Liver (tissue), 9 donors: ENCODE results near the gene SERTAD2. TPM values are rescaled to one million over a fixed set of nuclear protein-coding genes. Genes with fewer than 3 reads are reported as not detected.

Experiments used
- DNase-seq: peaks from one replicate; pipeline ENCODE4 v3.0.0-alpha.2; 2017; ENCODE audit warnings: low spot score
- H3K27ac ChIP-seq, 2 donors: one replicate each; pipeline ENCODE4 v1.7.0; 2013; ENCODE audit warnings: inconsistent platforms in 2 of 2, low read length in 2 of 2, control low read depth in 1 of 2, low read depth in 1 of 2, mild to moderate bottlenecking in 1 of 2
- H3K27me3 ChIP-seq, 4 donors: one replicate each; pipeline versions ENCODE4 v1.6.1 to v1.7.0; 2013; ENCODE audit warnings: low read length in 3 of 4, inconsistent platforms in 1 of 4, mild to moderate bottlenecking in 1 of 4, moderate library complexity in 1 of 4; ENCODE audit not compliant: control insufficient read depth in 4 of 4, insufficient read depth in 4 of 4
- H3K36me3 ChIP-seq, 4 donors: one replicate each; pipeline versions ENCODE4 v1.6.1 to v1.7.0; 2013; ENCODE audit warnings: low read length in 3 of 4, mild to moderate bottlenecking in 3 of 4, low read depth in 1 of 4, moderate library complexity in 1 of 4; ENCODE audit not compliant: control insufficient read depth in 4 of 4, insufficient read depth in 3 of 4
- H3K4me1 ChIP-seq, 4 donors: one replicate each; pipeline versions ENCODE4 v1.6.1 to v1.7.0; 2013; ENCODE audit warnings: low read length in 3 of 4, mild to moderate bottlenecking in 3 of 4, moderate library complexity in 1 of 4; ENCODE audit not compliant: control insufficient read depth in 4 of 4, insufficient read depth in 4 of 4
- H3K4me3 ChIP-seq, 3 donors: one replicate each; pipeline versions ENCODE4 v1.6.1 to v1.7.0; 2013; ENCODE audit warnings: low read length in 3 of 3, control low read depth in 1 of 3, low read depth in 1 of 3, mild to moderate bottlenecking in 1 of 3
- H3K9ac ChIP-seq, 2 donors: one replicate each; pipeline ENCODE4 v1.7.0; 2013; ENCODE audit warnings: low read length in 2 of 2, mild to moderate bottlenecking in 2 of 2, moderate library complexity in 2 of 2, control low read depth in 1 of 2, low read depth in 1 of 2
- H3K9me3 ChIP-seq, 4 donors: one replicate each; pipeline versions ENCODE4 v1.6.1 to v1.7.0; 2013; ENCODE audit warnings: low read length in 3 of 4; ENCODE audit not compliant: control insufficient read depth in 4 of 4
- ATF3 ChIP-seq: IDR thresholded peaks from 2 replicates; pipeline ENCODE4 v1.6.1; 2016; ENCODE audit warnings: antibody characterized with exemption
- EGR1 ChIP-seq, 2 donors: IDR thresholded peaks; 2 replicates each; pipeline ENCODE4 v1.6.1; 2016 to 2018; ENCODE audit warnings: antibody characterized with exemption in 2 of 2, low read depth in 2 of 2
- FOXA1 ChIP-seq: IDR thresholded peaks from 2 replicates; pipeline ENCODE4 v1.6.1; 2016; ENCODE audit warnings: antibody characterized with exemption
- FOXA2 ChIP-seq: IDR thresholded peaks from 2 replicates; pipeline ENCODE4 v1.6.1; 2016; ENCODE audit warnings: antibody characterized with exemption
- GABPA ChIP-seq, 2 donors: IDR thresholded peaks in 1 of 2; conservative IDR thresholded peaks in 1 of 2; 2 replicates each; pipeline ENCODE4 v1.6.1; 2016; ENCODE audit warnings: antibody characterized with exemption in 2 of 2, mild to moderate bottlenecking in 1 of 2, moderate library complexity in 1 of 2
- HNF4A ChIP-seq, 2 donors: conservative IDR thresholded peaks; 2 replicates each; pipeline ENCODE4 v1.6.1; 2016; ENCODE audit warnings: antibody characterized with exemption in 2 of 2, mild to moderate bottlenecking in 2 of 2
- HNF4G ChIP-seq: IDR thresholded peaks from 2 replicates; pipeline ENCODE4 v1.6.1; 2016; ENCODE audit warnings: antibody characterized with exemption
- JUND ChIP-seq, 2 donors: IDR thresholded peaks; 2 replicates each; pipeline ENCODE4 v1.6.1; 2016; ENCODE audit warnings: antibody characterized with exemption in 2 of 2
- MAX ChIP-seq: IDR thresholded peaks from 2 replicates; pipeline ENCODE4 v1.6.1; 2016; ENCODE audit warnings: antibody characterized with exemption
- NR2F2 ChIP-seq: IDR thresholded peaks from 2 replicates; pipeline ENCODE4 v1.6.1; 2016; ENCODE audit warnings: antibody characterized with exemption
- RAD21 ChIP-seq, 2 donors: IDR thresholded peaks; 2 replicates each; pipeline ENCODE4 v1.6.1; 2016; ENCODE audit warnings: antibody characterized with exemption in 2 of 2, mild to moderate bottlenecking in 2 of 2
- RXRA ChIP-seq, 2 donors: IDR thresholded peaks; 2 replicates each; pipeline ENCODE4 v1.6.1; 2017 to 2018; ENCODE audit warnings: antibody characterized with exemption in 2 of 2, mild to moderate bottlenecking in 1 of 2
- SP1 ChIP-seq: IDR thresholded peaks from 2 replicates; pipeline ENCODE4 v1.6.1; 2018; ENCODE audit warnings: antibody characterized with exemption, mild to moderate bottlenecking
- TAF1 ChIP-seq: conservative IDR thresholded peaks from 2 replicates; pipeline ENCODE4 v1.6.1; 2016; ENCODE audit warnings: antibody characterized with exemption, mild to moderate bottlenecking
- YY1 ChIP-seq: IDR thresholded peaks from 2 replicates; pipeline ENCODE4 v1.6.1; 2016; ENCODE audit warnings: antibody characterized with exemption, mild to moderate bottlenecking
- WGBS: extraction: QIAGEN DNeasy Blood & Tissue Kit; methylation state at CpG from one replicate; pipeline ENCODE4 v1.1.7; 2013; 5-methylcytosine and 5-hydroxymethylcytosine counted together
- polyA plus RNA-seq, 2 donors: library from polyadenylated mRNA; stranded (reverse) in 1 of 2; unstranded in 1 of 2; fragments of 200-250 nt in 1 of 2; fragments of >200 nt in 1 of 2; fragmentation: Nextera tagmentation in 1 of 2; extraction: Ambion mirVana in 1 of 2; gene quantifications; one replicate each; pipeline versions ENCODE4 v1.2.1 to v1.2.3, GENCODE V29; 2013 to 2015
- total RNA-seq, 2 donors: library from RNA; depleted of rRNA; stranded (reverse); fragments of >200 nt; gene quantifications; one replicate each; pipeline ENCODE4 v1.2.3, GENCODE V29; 2014
- TF ChIP-seq, protein P1 (sequence below): IDR thresholded peaks from 2 replicates; pipeline ENCODE4 v1.6.1; 2016; ENCODE audit warnings: antibody characterized with exemption, mild to moderate bottlenecking
- TF ChIP-seq, protein P2 (sequence below): IDR thresholded peaks from 2 replicates; pipeline ENCODE4 v1.6.1; 2016; ENCODE audit warnings: antibody characterized with exemption
- donor health status: healthy.
- donor health status: healthy.
- donor health status: healthy.
- donor health status: healthy.
- donor health status: healthy.

The SERTAD2 gene
- total and polyA plus RNA-seq, 4 donors, result 5.1 to 13.3 (median 6.4) TPM

GRCh38 chr2:64626146-64626809 lies 27.4 kb downstream of the SERTAD2 start (continued):
- TF ChIP-seq, protein P1, sequence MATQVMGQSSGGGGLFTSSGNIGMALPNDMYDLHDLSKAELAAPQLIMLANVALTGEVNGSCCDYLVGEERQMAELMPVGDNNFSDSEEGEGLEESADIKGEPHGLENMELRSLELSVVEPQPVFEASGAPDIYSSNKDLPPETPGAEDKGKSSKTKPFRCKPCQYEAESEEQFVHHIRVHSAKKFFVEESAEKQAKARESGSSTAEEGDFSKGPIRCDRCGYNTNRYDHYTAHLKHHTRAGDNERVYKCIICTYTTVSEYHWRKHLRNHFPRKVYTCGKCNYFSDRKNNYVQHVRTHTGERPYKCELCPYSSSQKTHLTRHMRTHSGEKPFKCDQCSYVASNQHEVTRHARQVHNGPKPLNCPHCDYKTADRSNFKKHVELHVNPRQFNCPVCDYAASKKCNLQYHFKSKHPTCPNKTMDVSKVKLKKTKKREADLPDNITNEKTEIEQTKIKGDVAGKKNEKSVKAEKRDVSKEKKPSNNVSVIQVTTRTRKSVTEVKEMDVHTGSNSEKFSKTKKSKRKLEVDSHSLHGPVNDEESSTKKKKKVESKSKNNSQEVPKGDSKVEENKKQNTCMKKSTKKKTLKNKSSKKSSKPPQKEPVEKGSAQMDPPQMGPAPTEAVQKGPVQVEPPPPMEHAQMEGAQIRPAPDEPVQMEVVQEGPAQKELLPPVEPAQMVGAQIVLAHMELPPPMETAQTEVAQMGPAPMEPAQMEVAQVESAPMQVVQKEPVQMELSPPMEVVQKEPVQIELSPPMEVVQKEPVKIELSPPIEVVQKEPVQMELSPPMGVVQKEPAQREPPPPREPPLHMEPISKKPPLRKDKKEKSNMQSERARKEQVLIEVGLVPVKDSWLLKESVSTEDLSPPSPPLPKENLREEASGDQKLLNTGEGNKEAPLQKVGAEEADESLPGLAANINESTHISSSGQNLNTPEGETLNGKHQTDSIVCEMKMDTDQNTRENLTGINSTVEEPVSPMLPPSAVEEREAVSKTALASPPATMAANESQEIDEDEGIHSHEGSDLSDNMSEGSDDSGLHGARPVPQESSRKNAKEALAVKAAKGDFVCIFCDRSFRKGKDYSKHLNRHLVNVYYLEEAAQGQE, result no peak
- TF ChIP-seq NR2F2 (no peak), RXRA (IDR thresholded peaks at IDR 0.05) (no peak)

DNA sequence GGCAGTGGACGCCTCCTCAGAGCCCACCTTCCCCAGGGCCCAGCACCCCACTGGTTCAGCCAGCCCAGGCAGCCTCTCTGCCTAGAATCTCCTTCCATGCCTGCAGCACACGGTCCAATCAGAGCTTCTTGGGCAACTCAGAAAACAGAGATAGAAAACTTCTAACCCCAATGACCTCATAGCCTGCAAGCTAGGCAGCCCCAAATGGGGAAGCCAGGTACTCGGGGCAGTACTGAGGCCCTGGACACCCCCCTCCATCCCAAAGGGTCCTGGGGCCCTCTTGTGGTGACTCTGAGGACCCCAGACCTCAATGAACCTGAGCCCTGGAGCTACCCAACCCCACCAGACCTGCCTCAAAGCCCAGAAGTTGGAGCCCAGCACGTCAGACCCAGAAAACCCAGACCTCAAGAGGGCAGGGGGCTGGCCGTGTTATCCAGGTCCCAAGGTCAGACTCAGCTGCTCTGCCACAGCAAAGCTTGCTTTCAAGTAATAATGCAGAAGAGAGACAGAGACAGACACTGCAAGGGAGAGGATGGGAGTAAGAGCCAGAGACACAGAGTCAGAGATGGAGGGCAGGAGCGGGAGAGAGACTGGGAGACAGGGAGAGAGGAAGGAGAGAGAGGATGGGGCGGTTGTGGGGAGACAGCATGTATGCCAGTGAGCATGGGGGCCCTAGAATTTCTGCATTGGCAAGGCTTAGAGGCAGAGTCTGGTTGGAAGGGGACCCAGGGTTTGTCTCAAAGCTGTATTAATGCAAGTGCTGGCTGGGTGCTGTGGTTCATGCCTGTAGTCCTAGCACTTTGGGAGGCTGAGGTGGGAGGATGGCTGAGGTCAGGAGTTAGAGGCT lies 28.2 kb downstream of the SERTAD2 start:
- H3K9ac ChIP-seq, result no peak overlapping the region
- no peaks in the 10 kb centered on the region for H3K27me3 ChIP-seq
- TF ChIP-seq TAF1, result no peak
- TF ChIP-seq MAX, result no peak
- TF ChIP-seq NR2F2, result no peak
- no peak for TF ChIP-seq EGR1 (IDR thresholded peaks at IDR 0.05; ENCODE audit: low read depth in 2 of 2)
- no peak for TF ChIP-seq FOXA1
- TF ChIP-seq, protein P2, sequence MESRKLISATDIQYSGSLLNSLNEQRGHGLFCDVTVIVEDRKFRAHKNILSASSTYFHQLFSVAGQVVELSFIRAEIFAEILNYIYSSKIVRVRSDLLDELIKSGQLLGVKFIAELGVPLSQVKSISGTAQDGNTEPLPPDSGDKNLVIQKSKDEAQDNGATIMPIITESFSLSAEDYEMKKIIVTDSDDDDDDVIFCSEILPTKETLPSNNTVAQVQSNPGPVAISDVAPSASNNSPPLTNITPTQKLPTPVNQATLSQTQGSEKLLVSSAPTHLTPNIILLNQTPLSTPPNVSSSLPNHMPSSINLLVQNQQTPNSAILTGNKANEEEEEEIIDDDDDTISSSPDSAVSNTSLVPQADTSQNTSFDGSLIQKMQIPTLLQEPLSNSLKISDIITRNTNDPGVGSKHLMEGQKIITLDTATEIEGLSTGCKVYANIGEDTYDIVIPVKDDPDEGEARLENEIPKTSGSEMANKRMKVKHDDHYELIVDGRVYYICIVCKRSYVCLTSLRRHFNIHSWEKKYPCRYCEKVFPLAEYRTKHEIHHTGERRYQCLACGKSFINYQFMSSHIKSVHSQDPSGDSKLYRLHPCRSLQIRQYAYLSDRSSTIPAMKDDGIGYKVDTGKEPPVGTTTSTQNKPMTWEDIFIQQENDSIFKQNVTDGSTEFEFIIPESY, result no peak
- TF ChIP-seq ATF3, result no peak
- no peak for TF ChIP-seq SP1
- TF ChIP-seq HNF4G, result no peak
- TF ChIP-seq YY1, result no peak
- no peak for TF ChIP-seq GABPA (IDR thresholded peaks at IDR 0.05 in 1 of 2, conservative IDR thresholded peaks at IDR 0.05 in 1 of 2)
- no peak for TF ChIP-seq HNF4A (conservative IDR thresholded peaks at IDR 0.05)
- TF ChIP-seq JUND (IDR thresholded peaks at IDR 0.05), result no peak
- no peak for TF ChIP-seq RAD21 (IDR thresholded peaks at IDR 0.05)
- TF ChIP-seq, protein P1, result no peak
- TF ChIP-seq FOXA2, result no peak
- TF ChIP-seq RXRA (IDR thresholded peaks at IDR 0.05), result no peak
- no peak for DNase-seq
- no peak overlapping the region for H3K4me3 ChIP-seq
- H3K9me3 ChIP-seq, result no peaks in the 10 kb centered on the region
- H3K4me1 ChIP-seq, result peaks cover 2 to 12% (median 8%) of the 10 kb centered on the region in 4 donors
- no peaks in the 10 kb centered on the region for H3K36me3 ChIP-seq
- WGBS, result 89% methylated on average over 7 of the region's 7 CpGs
- H3K27ac ChIP-seq, result no peak overlapping the region
